ENCODE measurements around the gene RGP1.

The RGP1 gene

GRCh38 chr9:35748858-35749514 lies at the start of gene RGP1, which contains the start of gene GBA2:
Gene RGP1, plus strand, starts transcription at chr9:35749287. Its CDS starts 469 bp downstream, at chr9:35749756.
Gene GBA2, minus strand, starts transcription at chr9:35749228. Its CDS starts 524 bp downstream, at chr9:35748704.
- DNase-seq (ENCODE audit: low read depth in 3 of 3, low spot score in 1 of 3), result peak in 1 of 3 donors; percentile 60

GRCh38 chr9:35700031-35700430 lies 49.1 kb upstream of the RGP1 start:
- no peak for DNase-seq (ENCODE audit: low read depth in 3 of 3, low spot score in 1 of 3)

GRCh38 chr9:35700942-35701341 lies 48.1 kb upstream of the RGP1 start:
- no peak for DNase-seq (ENCODE audit: low read depth in 3 of 3, low spot score in 1 of 3)

- no peak for DNase-seq (ENCODE audit: low read depth in 3 of 3, low spot score in 1 of 3)
Observed at GRCh38 chr9:35702696-35703095, 46.4 kb upstream of the RGP1 start.

GRCh38 chr9:35703906-35704672 lies 45.0 kb upstream of the RGP1 start:
- no peak for DNase-seq (ENCODE audit: low read depth in 3 of 3, low spot score in 1 of 3)

GRCh38 chr9:35705372-35705771 lies 43.7 kb upstream of the RGP1 start:
- no peak for DNase-seq (ENCODE audit: low read depth in 3 of 3, low spot score in 1 of 3)

GRCh38 chr9:35705836-35706430 lies 43.2 kb upstream of the RGP1 start:
- DNase-seq (ENCODE audit: low read depth in 3 of 3, low spot score in 1 of 3), result no peak

- DNase-seq (ENCODE audit: low read depth in 3 of 3, low spot score in 1 of 3), result no peak
Observed at GRCh38 chr9:35706951-35707350, 42.1 kb upstream of the RGP1 start.

GRCh38 chr9:35708146-35708545 lies 40.9 kb upstream of the RGP1 start:
- DNase-seq (ENCODE audit: low read depth in 3 of 3, low spot score in 1 of 3), result no peak

GRCh38 chr9:35710818-35711500 lies 38.1 kb upstream of the RGP1 start:
- no peak for DNase-seq (ENCODE audit: low read depth in 3 of 3, low spot score in 1 of 3)

GRCh38 chr9:35711501-35712428 lies 37.3 kb upstream of the RGP1 start:
- no peak for DNase-seq (ENCODE audit: low read depth in 3 of 3, low spot score in 1 of 3)

GRCh38 chr9:35712762-35713400 lies 36.2 kb upstream of the RGP1 start:
- DNase-seq (ENCODE audit: low read depth in 3 of 3, low spot score in 1 of 3), result no peak

- no peak for DNase-seq (ENCODE audit: low read depth in 3 of 3, low spot score in 1 of 3)
Observed at GRCh38 chr9:35713578-35713977, 35.5 kb upstream of the RGP1 start.

GRCh38 chr9:35714123-35714522 lies 35.0 kb upstream of the RGP1 start:
- DNase-seq (ENCODE audit: low read depth in 3 of 3, low spot score in 1 of 3), result no peak

- no peak for DNase-seq (ENCODE audit: low read depth in 3 of 3, low spot score in 1 of 3)
Observed at GRCh38 chr9:35714579-35715252, 34.4 kb upstream of the RGP1 start.

GRCh38 chr9:35716230-35716629 lies 32.9 kb upstream of the RGP1 start:
- DNase-seq (ENCODE audit: low read depth in 3 of 3, low spot score in 1 of 3), result no peak

- DNase-seq (ENCODE audit: low read depth in 3 of 3, low spot score in 1 of 3), result no peak
Observed at GRCh38 chr9:35717132-35717870, 31.8 kb upstream of the RGP1 start.

- no peak for DNase-seq (ENCODE audit: low read depth in 3 of 3, low spot score in 1 of 3)
Observed at GRCh38 chr9:35718721-35719511, 30.2 kb upstream of the RGP1 start.

Measured in stimulated activated CD4-positive, alpha-beta T cell treated with anti-CD3 and anti-CD28 coated beads, TNF-alpha, amount 100 ng/mL, for 1 hour (primary cell).